Spinal cord (tissue), 4 donors: ENCODE results near the gene MYLK3. TPM values are rescaled to one million over a fixed set of nuclear protein-coding genes. Genes with fewer than 3 reads are reported as not detected.

Source experiments
- polyA plus RNA-seq, 2 donors: library from polyadenylated mRNA; unstranded; fragments of 120-200 nt; gene quantifications; one replicate each; pipeline ENCODE4 v1.2.1, GENCODE V29; 2013; ENCODE audit not compliant: insufficient read length in 2 of 2
- total RNA-seq, 2 donors: library from RNA; depleted of rRNA in 1 of 2; stranded (reverse); fragments of 120-200 nt in 1 of 2; fragments of >200 nt in 1 of 2; gene quantifications; one replicate each; pipeline versions ENCODE4 v1.2.3 to v1.2.4, GENCODE V29; 2013 to 2014

Gene MYLK3
- total and polyA plus RNA-seq, 4 donors, result 4.0 to 7.3 (median 6.5) TPM

Other genes starting within 250 kb of the MYLK3 start
- gene SHCBP1, start 127.0 kb downstream of the MYLK3 start, total RNA-seq, result 1 to 10 TPM; 5.0 to 6.0 TPM
- gene SHCBP1, start 127.0 kb downstream of the MYLK3 start, polyA plus RNA-seq, result 1 to 10 TPM; 5.7 to 8.6 TPM
- 100 to 1,000 TPM; 111 to 170 TPM for gene VPS35, start 59.2 kb downstream of the MYLK3 start, total RNA-seq
- 100 to 1,000 TPM in 1 of 2 donors, 10 to 100 TPM in 1; 97.4 to 128 TPM for gene VPS35, start 59.2 kb downstream of the MYLK3 start, polyA plus RNA-seq
- gene ORC6, start 58.7 kb downstream of the MYLK3 start, total RNA-seq, result 10 to 100 TPM in 1 of 2 donors, 1 to 10 TPM in 1; 8.6 to 10.5 TPM
- 10 to 100 TPM; 16.0 to 19.2 TPM for gene ORC6, start 58.7 kb downstream of the MYLK3 start, polyA plus RNA-seq
- gene C16orf87, start 82.8 kb upstream of the MYLK3 start, total RNA-seq, result 10 to 100 TPM; 15.1 to 18.7 TPM
- gene C16orf87, start 82.8 kb upstream of the MYLK3 start, polyA plus RNA-seq, result 10 to 100 TPM; 20.7 to 27.5 TPM
- 10 to 100 TPM; 30.7 to 32.5 TPM for gene GPT2, start 136.0 kb upstream of the MYLK3 start, total RNA-seq
- 100 to 1,000 TPM; 121 TPM for gene GPT2, start 136.0 kb upstream of the MYLK3 start, polyA plus RNA-seq
- 10 to 100 TPM; 80.2 to 85.1 TPM for gene DNAJA2, start 225.3 kb upstream of the MYLK3 start, total RNA-seq
- gene DNAJA2, start 225.3 kb upstream of the MYLK3 start, polyA plus RNA-seq, result 100 to 1,000 TPM in 1 of 2 donors, 10 to 100 TPM in 1; 90.0 to 102 TPM